Fibroblast of pulmonary artery (primary cell): ENCODE measurements around the gene SOX6.

Source experiments
- DNase-seq: peaks from one replicate; pipeline ENCODE4 v3.0.0-alpha.2; 2010; ENCODE audit warnings: low read depth
- H3K4me3 ChIP-seq: replicated peaks from 2 replicates; pipeline ENCODE4 v1.5.1; 2011; ENCODE audit warnings: low read depth, mild to moderate bottlenecking, control low read depth, low read length, moderate library complexity
- CTCF ChIP-seq: IDR thresholded peaks from 2 replicates; pipeline ENCODE4 v1.5.1; 2011; ENCODE audit warnings: mild to moderate bottlenecking, control low read depth, low read length, inconsistent platforms; ENCODE audit errors: missing control alignments

SOX6 gene

GRCh38 chr11:15955595-15955994, 400.8 kb downstream of the SOX6 start:
- DNase-seq = peak; percentile 9
- no peak for TF ChIP-seq CTCF
- H3K4me3 ChIP-seq = no peak overlapping the region

DNA sequence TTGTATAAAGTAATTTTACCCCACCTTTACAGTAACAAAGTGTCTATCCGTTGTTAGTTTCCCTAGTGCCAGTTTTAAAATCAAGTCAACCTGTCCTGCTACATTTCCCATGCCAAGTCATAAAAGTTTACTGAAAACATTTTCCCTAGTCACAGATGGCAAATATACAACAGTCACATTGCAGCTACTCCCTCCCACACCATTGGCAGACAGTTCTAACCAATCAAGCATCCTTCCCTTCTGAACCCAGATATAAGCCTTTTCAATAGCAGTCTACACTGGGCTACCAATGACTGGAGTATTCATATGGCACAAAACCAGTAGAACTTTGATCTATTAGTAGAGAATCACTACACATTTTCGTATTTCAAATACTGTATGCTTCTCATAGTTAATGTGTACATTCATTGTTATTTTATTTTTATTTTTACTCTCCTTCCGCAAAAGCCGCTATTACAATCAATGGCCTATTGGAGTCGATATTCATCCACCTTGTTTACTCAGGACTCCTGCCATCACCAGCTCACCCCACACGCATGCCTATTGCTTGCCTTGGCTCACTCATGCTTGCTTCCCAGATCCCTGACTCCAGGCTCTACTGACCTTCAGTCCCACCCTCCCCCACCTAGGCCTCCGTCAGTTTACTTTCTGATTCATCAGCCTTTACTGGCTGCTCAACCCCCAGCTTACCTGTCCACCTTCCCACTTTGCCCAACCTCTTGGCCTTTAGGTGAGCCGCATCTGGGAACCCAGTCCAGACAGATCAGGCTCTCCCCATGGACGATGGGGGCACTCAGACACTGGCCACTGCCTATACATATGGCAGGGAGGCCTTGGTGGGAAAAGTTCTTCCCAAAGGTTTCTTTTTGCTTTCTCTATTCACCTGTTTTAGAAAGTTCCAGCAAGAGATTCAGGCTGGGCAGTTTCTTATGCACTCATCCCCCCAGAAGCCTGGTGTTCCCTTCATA, 408.4 kb downstream of the SOX6 start:
- no peak for TF ChIP-seq CTCF
- no peak for DNase-seq
- no peak overlapping the region for H3K4me3 ChIP-seq

- DNase-seq = no peak
Observed at GRCh38 chr11:15945726-15946125, 410.6 kb downstream of the SOX6 start.

DNA sequence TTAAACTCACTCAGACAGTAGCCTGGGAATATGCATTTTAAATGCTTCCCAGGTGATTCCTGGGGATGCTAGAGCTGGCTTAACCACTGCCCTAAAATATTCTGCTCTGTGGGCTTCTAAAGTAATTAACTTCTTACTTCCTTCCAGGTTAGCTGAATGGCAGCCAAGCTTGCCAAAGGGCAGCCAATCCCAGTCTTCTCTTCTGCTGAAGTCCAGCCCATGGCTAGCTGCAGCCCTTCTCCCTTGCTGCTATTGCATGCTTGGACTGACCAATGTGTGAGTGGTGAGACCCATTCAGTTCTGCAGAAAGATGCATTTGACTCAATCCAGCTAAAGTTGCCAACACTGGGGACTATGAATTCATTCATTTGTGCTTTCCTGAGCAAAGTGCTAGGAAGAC, 411.9 kb downstream of the SOX6 start:
- H3K4me3 ChIP-seq = no peak overlapping the region
- DNase-seq = peak; percentile 10
- TF ChIP-seq CTCF = no peak

More at GRCh38 chr11:15945726-15946125, 410.6 kb downstream of the SOX6 start:
- no peak for TF ChIP-seq CTCF
- no peak overlapping the region for H3K4me3 ChIP-seq

DNA sequence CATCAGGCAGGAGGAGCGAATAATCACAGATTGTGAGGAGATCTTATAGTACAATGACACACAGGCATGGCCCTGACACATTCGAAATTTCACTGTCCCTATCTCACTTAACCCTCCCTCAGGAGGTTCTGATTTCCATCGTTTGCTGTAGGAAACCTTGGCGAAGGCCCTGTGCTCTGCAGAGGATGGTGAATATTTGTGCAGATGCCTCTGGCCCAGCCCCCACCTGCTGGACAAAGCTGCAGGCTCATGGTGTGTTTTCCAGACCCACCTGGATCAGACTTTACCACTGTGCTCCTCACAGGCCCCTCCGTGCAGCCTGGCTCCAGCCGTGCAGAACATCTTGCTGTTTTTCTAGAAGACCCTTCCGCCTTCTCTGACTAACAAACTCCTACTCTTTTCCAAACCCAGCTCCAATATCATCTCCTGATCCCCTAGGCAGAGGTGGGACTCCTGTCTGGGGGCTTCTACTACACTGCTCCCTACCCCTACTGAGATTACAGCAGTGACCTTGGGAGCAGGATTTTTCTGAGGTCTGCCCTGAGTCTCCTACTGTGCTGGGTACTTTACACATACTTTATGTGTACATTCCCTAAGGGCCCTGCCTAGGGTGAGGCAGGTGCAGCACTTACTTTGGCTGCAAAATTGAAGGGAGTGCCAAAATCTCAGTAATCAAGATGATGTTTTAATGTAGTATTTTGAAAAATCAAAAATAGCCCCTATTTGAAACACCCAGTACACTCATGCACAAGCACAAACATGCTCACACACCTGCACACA, 412.7 kb downstream of the SOX6 start:
- no peak overlapping the region for H3K4me3 ChIP-seq
- no peak for TF ChIP-seq CTCF
- DNase-seq = no peak

DNA sequence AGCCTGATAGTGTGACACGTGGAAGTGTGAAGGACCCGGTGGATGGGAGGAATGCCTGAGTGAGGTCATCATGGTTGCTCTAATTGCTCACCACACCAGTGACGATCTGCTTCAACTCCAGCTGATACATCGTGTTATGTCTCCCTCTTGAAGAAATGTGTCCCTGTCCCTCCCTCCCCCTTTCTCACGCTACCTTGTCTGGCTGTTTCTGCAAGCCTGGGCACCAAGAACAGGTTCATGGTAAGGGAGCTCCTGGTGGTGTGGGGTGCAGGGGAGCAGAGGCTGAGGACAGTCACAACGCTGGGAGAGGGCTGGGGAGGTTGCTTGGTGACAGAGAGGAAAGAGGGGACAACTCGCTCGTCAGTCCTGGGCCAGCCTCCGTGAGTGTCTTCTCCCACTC, 413.4 kb downstream of the SOX6 start:
- DNase-seq = no peak
- no peak overlapping the region for H3K4me3 ChIP-seq
- TF ChIP-seq CTCF = no peak
